ENCODE results near the gene SLN.
A peak's percentile ranks its signal among the peaks of the same experiment; 100 is the strongest.
"Not testable (repeated sequence)": the region's sequence is repeated elsewhere in the genome, so short reads cannot be mapped to it uniquely, and the experiment has no call there.

Gene SLN

GRCh38 chr11:107711861-107712755 lies at the start of gene SLN:
TSS of gene SLN (minus strand) at chr11:107712056.
- no peak for DNase-seq (ENCODE audit: low read depth)

DNA sequence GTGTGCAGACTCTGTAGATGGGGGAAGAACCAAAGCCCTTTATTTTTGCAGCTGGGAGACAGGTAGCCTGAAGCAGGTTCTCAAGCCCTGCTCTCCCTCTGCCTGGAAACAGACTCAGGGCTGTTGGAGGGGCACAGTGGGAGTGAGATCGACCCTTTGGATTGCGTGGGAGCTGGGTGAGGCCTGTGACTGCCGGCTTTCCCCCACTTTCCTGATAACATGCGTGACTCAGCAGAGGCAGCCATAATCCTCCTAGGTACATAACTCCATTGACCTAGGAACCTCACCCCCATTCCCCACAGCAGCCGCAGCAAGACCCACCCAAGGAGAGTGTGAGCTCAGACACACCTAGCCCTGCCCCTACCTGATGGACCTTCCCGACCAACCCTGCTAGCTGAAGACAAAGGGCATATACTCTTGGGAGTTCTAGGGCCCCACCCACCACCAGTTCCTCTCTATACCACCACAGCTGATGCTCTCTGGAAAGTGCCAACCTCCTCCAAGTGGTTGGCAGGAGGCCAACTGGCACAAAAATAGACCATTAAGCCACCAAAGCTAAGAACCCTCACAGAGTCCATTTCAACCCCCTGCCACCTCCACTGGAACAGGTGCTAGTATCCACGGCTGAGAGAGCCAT lies 47.0 kb upstream of the SLN start:
- not testable (repeated sequence) for DNase-seq (ENCODE audit: low read depth)

- DNase-seq (ENCODE audit: low read depth), result no peak
These were observed 45.8 kb upstream of the SLN start for GRCh38 chr11:107757661-107758060.

- DNase-seq (ENCODE audit: low read depth), result no peak
These were observed 44.7 kb upstream of the SLN start for GRCh38 chr11:107756553-107756952.

DNA sequence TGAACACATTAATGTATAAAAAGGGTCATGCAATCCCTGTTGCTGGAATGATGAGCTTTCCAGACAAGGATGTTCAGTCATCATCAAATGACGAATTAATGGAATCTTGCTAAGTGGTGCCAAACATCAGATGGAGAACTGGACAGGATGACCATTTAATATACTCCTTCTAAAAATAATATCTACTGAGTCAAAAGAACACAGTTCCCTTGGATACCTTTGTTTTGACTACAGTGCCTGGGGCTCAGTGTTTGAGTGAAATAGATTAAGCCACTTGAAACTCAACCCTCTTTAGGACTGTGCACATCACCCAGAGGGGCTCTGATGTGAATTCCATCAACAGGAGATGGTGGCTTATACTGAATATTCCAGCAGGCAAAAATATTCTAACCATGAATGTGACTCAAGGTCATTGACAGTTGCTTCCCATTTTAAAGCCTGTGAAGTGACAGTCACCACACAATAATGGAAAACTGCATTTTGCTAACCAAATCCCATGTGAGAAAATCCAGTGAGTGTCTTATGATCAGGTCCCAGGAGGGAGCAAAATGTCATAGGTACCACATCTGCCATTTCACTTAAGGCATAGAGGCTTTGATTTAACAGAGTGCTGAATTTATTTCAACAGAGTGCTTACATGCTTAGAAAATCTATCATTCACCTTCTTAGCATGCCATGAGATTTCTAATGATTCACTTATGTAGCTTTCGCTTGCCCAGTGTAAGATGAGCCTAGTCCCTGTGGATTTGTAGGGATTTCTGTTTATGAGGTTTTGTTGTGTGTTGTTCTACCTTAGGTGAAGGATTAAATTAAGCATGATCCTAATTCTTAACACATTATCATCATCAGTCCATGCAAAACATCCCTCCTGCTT lies 41.3 kb upstream of the SLN start:
- DNase-seq (ENCODE audit: low read depth), result no peak

- no peak for DNase-seq (ENCODE audit: low read depth)
These were observed 40.7 kb upstream of the SLN start for GRCh38 chr11:107752508-107752907.

DNA sequence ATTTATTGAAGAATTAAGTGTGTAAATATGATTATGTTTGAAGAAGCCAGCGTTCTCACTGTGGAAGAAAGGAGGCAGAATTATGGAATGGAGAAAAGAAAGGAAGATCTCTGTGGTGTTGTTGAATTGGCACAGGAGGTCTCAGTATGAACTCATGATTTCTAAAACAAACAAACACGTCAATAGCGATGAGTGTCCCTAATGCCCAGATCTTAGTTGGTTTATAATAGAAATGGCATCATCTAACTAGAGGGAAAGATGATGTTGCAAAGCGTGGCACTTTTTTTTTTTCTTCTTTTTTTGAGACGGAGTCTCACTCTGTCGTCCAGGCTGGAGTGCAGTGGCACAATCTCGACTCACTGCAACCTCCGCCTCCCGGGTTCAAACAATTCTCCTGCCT lies 39.2 kb upstream of the SLN start:
- no peak for DNase-seq (ENCODE audit: low read depth)

DNA sequence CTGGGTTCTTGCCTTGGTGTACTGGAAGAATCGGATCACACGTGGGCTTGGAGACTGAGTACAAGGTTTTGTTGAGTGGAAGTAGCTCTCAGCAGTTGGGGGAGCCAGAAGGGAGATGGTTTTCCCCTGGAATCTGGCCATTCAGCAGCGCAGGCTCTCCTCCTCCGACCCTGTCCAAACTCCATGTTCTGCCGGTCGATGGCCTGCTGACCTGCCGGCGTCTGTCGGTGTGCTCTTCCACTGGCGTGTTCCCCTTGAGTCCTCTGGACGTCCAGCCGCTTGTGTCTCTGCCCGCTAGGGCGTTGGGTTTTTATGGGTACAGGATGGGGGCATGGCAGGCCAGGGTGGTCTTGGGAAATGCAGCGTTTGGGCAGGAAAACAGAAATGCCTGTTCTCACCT lies 38.5 kb upstream of the SLN start:
- DNase-seq (ENCODE audit: low read depth), result no peak

DNA sequence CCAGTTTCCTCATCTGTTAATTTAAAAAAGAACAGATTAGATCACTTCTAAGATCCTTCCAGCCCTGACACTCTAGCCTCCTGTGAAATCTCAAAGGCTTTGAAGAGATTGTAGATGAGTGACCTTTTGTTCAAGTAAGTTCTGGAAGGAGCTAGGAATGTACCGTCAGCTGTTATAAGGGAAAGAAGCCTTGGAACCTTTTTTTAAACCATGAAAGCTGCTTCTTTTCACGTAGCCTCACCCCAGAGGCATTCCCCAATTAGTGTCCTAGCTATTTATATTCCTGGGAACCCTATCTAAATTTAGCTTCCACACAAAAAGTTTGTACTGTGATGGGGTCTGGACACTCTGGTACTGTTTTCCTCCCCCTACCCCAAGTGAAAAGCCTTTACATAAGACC lies 35.8 kb upstream of the SLN start:
- DNase-seq (ENCODE audit: low read depth), result no peak

DNA sequence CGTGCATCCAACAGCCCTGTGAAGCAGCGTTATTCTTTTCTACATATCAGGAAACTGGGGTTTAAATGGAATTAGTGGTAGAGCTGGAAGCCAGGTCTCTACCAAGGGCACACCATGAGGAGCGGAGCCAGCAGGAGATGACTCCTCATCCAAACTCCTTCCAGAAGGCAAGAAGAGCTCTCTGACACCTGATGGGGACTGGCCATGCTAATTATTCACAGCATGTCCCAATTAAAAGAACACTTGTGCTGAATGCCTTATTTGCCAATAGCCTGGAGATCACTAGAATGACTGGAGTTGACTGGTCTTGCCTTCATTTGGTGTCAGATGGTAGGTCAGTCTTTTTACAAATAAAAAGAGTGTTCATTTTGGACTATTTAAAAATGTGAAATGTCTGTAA lies 32.9 kb upstream of the SLN start:
- no peak for DNase-seq (ENCODE audit: low read depth)

GRCh38 chr11:107743191-107743590 lies 31.3 kb upstream of the SLN start:
- DNase-seq (ENCODE audit: low read depth), result no peak

DNA sequence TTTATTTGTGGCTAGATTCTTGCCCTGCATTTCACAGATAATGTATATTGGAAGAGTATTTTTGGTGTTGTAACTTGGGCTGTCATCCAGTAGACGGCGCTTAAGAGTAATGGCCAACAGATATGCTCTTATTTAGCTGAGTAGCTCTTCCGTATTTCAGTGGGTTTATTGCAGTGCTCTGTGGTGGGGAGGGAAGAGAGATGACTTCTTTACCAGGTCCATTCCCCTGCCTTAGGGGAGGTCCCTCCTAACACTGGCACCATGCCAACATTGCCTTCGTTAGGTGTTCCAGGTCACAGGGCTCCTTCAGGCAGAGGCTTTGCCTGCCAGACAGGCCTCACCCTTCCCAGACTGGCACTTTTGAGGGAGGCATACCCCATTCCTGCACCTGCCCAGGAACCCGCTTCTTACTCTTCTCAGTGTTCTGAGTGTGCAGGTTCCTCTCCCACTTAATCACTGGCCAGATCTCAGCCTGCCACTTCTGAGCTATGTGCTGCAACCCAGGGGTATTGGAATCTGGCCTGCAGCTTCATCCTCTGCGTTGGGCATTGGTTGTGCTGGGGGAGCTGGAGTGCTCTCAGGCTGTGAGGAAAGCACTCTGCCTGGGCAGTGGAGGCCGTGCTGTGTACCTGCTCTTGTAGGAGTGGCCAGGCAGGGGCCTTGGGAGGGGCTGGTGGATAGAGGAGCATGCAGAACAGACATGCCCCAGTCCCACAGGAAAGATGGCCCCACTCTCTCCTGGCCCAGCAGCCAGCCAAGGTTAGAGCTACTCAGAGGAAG lies 29.4 kb upstream of the SLN start:
- no peak for DNase-seq (ENCODE audit: low read depth)

- no peak for DNase-seq (ENCODE audit: low read depth)
These were observed 28.4 kb upstream of the SLN start for GRCh38 chr11:107740271-107740670.

- no peak for DNase-seq (ENCODE audit: low read depth)
These were observed 24.7 kb upstream of the SLN start for GRCh38 chr11:107736546-107736945.

- DNase-seq (ENCODE audit: low read depth), result peak; percentile 6
These were observed 21.7 kb upstream of the SLN start for GRCh38 chr11:107733518-107733917.

DNA sequence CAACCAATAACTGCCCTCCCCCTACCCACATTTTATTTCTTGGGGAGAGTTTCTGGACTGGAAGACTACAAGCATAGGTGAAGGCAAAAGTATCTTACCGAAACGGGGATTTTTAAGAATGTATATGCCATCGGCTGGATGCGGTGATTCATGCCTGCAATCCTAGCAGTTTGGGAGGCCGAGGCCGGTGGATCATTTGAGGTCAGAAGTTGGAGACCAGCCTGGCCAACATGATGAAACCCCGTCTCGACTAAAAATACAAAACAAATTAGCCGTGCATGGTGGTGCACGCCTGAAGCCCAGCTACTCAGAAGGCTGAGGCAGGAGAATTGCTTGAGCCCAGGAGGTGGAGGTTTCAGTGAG lies 20.8 kb upstream of the SLN start:
- DNase-seq (ENCODE audit: low read depth), result no peak

- DNase-seq (ENCODE audit: low read depth), result no peak
These were observed 20.3 kb upstream of the SLN start for GRCh38 chr11:107731941-107732688.

DNA sequence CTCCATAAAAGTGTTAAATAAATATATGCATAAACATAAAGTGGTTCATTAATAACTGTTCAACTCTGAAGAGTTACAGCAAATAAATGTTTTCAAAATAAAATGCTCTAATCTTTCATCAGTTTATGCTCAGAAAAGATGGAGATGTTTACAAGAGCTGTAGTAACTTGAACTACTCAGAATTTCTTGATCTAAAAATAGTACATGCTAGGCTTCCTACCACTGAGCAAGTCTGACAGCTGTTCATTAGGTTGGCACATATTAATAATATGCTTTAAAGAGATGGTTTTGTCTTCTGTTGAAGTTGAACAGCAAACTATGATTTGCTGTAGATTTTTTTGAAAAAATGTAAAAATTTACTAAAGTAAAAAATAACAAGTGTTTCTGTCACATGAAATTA lies 10.8 kb upstream of the SLN start:
- DNase-seq (ENCODE audit: low read depth), result no peak

- no peak for DNase-seq (ENCODE audit: low read depth)
These were observed 9.4 kb upstream of the SLN start for GRCh38 chr11:107721207-107721606.

GRCh38 chr11:107720303-107720774 lies 8.5 kb upstream of the SLN start:
- DNase-seq (ENCODE audit: low read depth), result no peak

Data from HS-5 (cell line).